CD4-positive, alpha-beta T cell treated with Interleukin-6 at 100 ng/mL for 8 hours (primary cell): ENCODE measurements around the gene TJP3.
A peak's percentile ranks its signal among the peaks of the same experiment; 100 is the strongest.

Experiments used
- DNase-seq: peaks from one replicate; pipeline ENCODE4 v3.0.0-alpha.2; 2020; ENCODE audit warnings: mixed read lengths, low spot score

TJP3 gene

GRCh38 chr19:3671680-3672574 is 36.3 kb upstream of the TJP3 start:
- no peak for DNase-seq

- no peak for DNase-seq
These were observed 35.6 kb upstream of the TJP3 start for GRCh38 chr19:3672575-3672948.

- no peak for DNase-seq
These were observed 35.2 kb upstream of the TJP3 start for GRCh38 chr19:3672993-3673392.

- no peak for DNase-seq
These were observed 34.4 kb upstream of the TJP3 start for GRCh38 chr19:3673506-3674439.

DNA sequence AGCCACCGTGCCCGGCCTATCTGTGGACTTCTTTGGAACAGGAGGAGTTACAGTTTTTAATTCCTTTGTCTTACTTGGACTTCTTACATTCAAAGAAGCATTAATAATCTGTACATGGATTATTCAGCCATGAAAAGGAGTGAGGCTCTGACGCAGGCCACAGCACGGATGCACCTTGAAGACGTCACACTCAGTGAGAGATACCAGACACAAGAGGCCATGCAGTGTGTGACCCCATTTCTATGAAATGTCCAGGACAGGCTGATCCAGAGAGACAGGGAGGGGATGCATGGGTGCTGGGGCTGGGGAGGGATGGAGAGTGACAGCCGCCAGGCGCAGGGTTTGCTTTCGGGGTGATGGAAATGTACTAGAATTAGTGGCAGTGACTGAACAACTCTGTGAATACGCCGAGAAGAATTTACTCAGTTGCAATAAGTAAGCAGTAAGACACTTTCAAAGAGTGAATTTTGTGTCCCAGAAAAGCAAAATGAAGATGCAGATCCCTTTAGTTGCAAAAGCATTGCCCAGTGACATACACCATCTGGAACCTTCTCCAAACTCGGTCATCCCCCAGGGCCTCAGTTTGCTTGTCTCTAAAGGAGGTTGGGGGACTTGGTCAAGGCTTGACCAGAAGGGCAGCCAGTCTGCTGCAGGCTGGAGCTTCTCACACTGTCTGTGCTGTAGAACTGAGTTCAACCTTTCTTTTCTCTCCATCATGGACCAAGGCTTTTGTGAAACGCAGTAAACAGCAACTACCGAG is 33.2 kb upstream of the TJP3 start:
- DNase-seq: no peak

DNA sequence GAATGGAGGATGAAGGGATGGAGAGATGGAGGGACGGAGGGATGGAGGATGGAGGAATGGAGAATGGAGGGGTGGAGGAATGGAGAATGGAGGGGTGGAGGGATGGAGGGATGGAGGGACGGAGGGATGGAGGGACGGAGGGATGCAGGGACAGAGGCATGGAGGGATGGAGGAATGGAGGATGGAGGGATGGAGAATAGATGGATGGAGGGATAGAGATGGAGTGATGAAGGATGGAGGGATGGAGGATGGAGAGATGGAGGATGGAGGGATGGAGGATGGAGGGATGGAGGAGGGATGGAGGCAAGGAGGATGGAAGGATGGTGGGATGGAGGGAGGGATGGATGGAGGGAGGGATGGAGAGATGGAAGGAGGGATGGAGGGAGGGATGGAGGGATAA is 30.0 kb upstream of the TJP3 start:
- DNase-seq: no peak

DNA sequence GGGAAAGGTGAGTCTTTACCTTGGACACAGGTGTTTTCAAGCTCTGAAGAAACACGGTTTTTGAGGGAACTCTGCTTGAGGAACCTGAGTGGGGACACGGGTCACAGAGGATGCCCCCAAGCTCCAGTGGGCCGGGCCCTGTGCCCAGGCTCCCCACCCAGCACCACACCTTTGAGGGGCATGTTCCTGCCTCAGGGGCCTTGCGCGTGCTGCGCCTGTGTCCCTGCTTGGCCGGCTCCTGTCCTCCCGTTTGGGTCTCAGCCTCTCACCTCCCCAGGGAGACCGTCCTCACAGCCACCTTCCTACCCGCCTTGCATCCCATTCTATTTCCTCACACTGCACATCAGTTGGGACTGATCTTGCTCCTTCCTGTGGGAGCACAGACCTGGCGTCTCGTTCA is 29.0 kb upstream of the TJP3 start:
- no peak for DNase-seq

DNA sequence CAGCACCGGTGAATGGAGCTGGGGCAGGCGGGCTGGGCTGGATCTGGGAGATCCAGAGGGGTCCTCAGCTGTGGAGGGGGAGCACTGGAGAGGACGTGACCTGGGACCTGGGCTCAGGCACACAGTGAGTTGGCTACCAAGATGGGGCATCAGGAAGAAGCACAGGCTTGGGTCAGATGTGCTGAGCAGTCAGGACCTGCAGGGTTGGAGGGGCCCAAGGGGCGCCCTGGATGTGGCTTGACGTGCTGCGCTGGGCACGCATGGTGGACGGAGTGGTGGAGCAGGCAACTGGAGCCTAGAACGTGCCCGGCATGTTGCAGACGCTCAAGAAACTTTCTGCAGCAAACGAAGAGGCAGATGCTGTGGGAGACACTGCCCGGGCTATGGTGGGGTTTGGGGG is 28.6 kb upstream of the TJP3 start:
- no peak for DNase-seq

DNA sequence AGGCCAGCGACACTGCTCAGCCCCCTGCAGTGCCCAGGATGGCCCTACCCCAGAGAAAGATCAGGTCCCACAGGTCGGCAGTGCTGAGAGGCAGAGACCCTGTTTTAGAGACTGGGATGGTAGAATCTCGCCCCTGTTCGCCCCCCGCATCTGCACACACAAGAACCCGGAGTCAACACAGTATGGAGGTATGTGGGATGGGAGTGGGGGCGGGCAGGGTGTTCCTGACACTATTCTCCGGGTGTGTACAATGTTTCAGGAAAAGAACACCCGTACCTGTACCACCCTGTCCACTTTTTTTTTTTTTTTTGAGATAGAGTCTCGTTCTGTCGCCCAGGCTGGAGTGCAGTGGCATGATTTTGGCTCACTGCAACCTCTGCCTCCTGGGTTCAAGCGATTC is 27.2 kb upstream of the TJP3 start:
- DNase-seq: no peak

DNA sequence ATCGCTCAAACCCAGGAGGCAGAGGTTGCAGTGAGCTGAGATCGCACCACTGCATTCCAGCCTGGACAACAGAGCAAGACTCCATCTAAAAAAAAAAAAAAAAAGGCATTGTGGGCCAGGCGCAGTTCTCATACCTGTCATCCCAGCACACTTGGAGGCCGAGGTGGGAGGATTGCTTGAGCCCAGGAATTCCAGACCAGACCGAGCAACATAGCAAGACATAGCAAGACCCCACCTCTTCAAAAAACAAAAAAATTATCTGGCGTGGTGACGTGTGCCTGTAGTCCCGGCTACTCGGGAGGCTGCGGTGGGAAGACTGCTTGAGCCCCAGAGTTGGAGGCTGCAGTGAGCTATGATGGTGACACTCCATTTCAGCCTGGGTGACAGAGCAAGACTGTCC is 25.9 kb upstream of the TJP3 start:
- no peak for DNase-seq

GRCh38 chr19:3682741-3683404 is 25.3 kb upstream of the TJP3 start:
- DNase-seq: no peak

GRCh38 chr19:3683405-3684053 is 24.7 kb upstream of the TJP3 start:
- DNase-seq: no peak

- no peak for DNase-seq
These were observed 23.9 kb upstream of the TJP3 start for GRCh38 chr19:3684054-3684816.

GRCh38 chr19:3684817-3685410 is 23.3 kb upstream of the TJP3 start:
- DNase-seq: no peak

DNA sequence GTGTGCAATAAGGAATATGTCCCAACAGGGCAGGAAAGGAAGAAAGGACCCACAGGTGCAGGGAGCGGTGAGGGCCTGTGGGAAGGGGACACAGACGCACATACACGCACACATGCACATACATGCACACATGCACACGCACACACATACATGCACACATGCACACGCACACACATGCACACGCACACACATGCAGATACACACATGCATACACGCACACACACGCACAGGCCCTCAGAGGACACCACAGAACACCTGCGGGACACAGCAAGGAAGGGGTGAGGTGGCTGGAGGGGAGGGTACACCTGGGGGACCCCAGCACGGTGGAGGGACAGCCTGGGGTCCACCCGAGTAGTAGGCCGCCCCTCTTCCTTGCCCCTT is 20.8 kb upstream of the TJP3 start:
- DNase-seq: no peak

GRCh38 chr19:3687774-3688706 is 20.1 kb upstream of the TJP3 start:
- peak; percentile 49 for DNase-seq

DNA sequence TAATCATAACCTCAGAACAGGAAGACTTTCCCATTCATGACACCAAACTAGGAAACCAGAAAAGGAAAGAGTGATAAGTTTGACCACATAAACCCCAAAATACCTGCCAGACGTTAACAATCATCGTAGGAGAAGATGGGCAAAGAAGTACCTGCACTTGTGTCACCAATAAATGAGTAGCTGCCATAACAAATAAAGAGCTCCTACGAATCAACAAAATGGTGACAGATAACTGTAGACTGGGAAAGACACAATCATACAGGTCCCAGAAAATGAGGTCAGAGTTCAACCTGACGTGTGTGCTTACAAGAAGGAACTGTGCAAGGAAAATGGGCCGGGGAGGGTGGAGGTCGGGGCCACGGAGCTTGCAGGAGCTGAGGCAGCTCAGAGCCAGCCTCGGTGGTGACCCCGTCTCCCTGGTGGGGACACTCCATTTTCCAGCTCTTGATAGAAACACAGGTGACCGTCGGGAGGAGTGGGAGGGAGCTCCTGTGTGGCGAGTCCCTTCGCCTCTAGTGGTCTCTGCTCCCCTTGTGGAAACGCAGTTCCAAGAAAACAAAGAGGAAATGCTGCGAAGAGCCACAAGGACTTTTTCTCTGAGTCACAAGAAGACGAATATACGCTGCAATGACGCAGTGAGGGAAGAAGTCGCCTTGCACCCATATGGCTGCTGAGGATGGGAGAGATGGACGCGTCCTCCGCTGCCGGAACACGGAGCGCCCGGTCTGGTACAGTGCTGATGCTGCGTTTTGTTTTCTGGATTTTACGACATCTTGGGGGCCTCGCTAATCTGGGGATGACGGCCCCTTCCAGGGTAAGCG is 17.4 kb upstream of the TJP3 start:
- no peak for DNase-seq

GRCh38 chr19:3691372-3691716 is 16.8 kb upstream of the TJP3 start:
- DNase-seq: no peak
